Tibial nerve (tissue), 4 donors: Measurements from ENCODE around the gene ANGEL2. TPM values are rescaled to one million over a fixed set of nuclear protein-coding genes. Genes with fewer than 3 reads are reported as not detected.

Experiments used
- DNase-seq, 2 donors: peaks; one replicate each; pipeline ENCODE4 v3.0.0-alpha.2; 2019; ENCODE audit warnings: low spot score in 2 of 2
- H3K27ac ChIP-seq, 4 donors: fragments of 200-600 bp; sonication (generic) in 3 of 4; one replicate each; pipeline ENCODE4 v1.5.1; 2017 to 2019; ENCODE audit warnings: mild to moderate bottlenecking in 1 of 4
- H3K27me3 ChIP-seq, 2 donors: fragments of 200-600 bp; sonication (generic) in 1 of 2; one replicate each; pipeline versions ENCODE4 v1.5.1 to v1.6.0; 2017 to 2019
- H3K36me3 ChIP-seq, 3 donors: fragments of 200-600 bp; sonication (generic); one replicate each; pipeline ENCODE4 v1.5.1; 2018 to 2019
- H3K4me1 ChIP-seq, 4 donors: fragments of 200-600 bp; sonication (generic) in 3 of 4; one replicate each; pipeline ENCODE4 v1.5.1; 2017 to 2019
- H3K4me3 ChIP-seq, 4 donors: fragments of 200-600 bp; sonication (generic) in 3 of 4; one replicate each; pipeline ENCODE4 v1.5.1; 2017 to 2019; ENCODE audit warnings: mild to moderate bottlenecking in 1 of 4, moderate library complexity in 1 of 4
- H3K9me3 ChIP-seq, 4 donors: fragments of 200-600 bp; sonication (generic) in 3 of 4; one replicate each; pipeline ENCODE4 v1.5.1; 2017 to 2019
- EP300 ChIP-seq, 2 donors: sonication (generic); formaldehyde crosslinking; IDR thresholded peaks; one replicate each; pipeline ENCODE4 v1.6.1; 2017; ENCODE audit warnings: antibody characterized with exemption in 2 of 2, mild to moderate bottlenecking in 1 of 2
- POLR2A ChIP-seq, 2 donors: fragments of 450-650 bp; IDR thresholded peaks; one replicate each; pipeline ENCODE4 v1.6.1; 2017; ENCODE audit warnings: antibody characterized with exemption in 2 of 2, mild to moderate bottlenecking in 2 of 2, moderate library complexity in 2 of 2
- WGBS, 2 donors: methylation state at CpG; one replicate each; pipeline ENCODE4 v1.1.5; 2018; 5-methylcytosine and 5-hydroxymethylcytosine counted together
- total RNA-seq, 4 donors: library from RNA; depleted of rRNA; stranded (reverse); fragments of >200 nt; gene quantifications; one replicate each; pipeline ENCODE4 v1.1.0, GENCODE V29; 2016
- TF ChIP-seq, protein P1 (sequence below), 5 experiments: fragments of 200-600 bp in 3 of 5; fragments of 450-650 bp in 2 of 5; sonication (generic) in 3 of 5; IDR thresholded peaks; one replicate each; pipeline ENCODE4 v1.5.1; 2016 to 2019; ENCODE audit warnings: antibody characterized with exemption in 5 of 5, mild to moderate bottlenecking in 3 of 5, moderate library complexity in 2 of 5

The ANGEL2 gene
- total RNA-seq, 4 donors from 2014 or later = 52.2 to 74.5 (median 68.8) TPM

DNA sequence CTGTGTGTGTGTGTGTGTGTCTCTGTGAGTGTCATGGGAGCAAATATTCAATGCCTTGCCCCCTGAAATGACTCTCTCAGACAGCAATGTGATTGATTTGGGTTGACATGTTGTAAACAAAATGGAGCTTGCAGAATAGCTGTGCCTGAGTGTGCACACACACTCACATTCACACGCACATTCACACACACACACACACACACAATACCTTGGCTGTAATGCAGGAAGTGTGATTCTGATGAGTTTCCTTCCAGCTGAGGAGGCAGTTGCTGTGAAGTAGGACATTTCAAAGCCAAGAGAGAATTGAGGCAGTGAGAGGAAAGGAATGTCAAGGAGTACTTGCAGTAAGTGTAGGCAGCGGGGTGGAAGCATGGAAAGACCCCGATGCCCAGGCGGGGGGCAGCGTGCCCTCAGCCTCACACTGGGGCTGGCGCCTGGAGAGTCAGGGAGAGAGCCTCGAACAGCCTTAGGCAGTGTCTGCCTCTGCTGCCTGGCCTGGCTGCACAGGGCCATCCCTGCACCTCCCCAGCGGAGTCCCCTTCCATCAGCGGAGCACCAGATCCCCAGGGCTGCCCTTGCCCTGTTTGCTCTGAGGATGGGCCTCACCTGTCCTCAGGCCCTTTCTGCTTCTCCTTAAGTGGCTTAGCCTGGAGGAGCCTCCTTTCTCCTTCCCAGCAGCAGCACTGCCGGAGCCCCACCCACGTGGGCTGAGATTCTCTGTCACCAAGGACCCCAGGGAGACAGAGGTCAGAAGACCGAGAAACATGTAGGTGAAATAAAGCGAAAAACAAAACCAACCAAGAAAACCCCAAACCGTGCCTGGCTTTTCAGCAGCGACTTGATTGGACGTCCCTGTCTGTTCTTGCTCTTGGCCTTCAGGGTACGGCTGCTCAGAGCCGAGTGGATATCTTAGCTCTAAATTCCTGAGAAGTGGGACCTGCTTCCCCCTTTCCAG, 56.1 kb downstream of the ANGEL2 start:
- whole genome bisulfite sequencing, 2 donors = 83 to 88% methylated on average over 16 to 18 of the region's 18 CpGs
- H3K9me3 ChIP-seq = no peaks in the 10 kb centered on the region

DNA sequence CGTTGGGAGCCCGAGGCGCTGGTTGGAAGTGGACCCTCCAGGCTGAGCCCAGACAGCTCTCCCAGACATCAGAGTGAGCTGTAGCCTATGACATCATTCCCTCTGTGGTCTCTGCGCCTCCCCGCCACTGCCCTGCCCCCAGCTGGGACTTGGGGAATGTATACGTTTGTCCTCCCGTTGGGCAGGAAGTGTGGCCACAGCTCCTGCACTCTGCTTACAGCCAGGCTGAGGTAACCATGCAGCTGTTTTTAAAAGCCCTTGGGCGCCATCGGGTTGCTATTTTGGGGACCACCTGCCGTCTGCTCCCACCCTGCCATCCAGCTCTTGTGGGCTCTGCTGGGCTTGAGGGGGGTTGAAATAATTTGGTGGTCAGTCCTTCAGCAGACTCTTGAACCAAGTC, 57.5 kb downstream of the ANGEL2 start:
- no peaks in the 10 kb centered on the region for H3K27me3 ChIP-seq
- 64 to 70% methylated on average over 8 to 10 of the region's 10 CpGs for WGBS, 2 donors
- H3K27ac ChIP-seq = no peak overlapping the region
- H3K4me1 ChIP-seq = no peaks in the 10 kb centered on the region
- no peak for TF ChIP-seq EP300 (IDR thresholded peaks at IDR 0.05)
- no peak for TF ChIP-seq POLR2A (IDR thresholded peaks at IDR 0.05)
- TF ChIP-seq, protein P1, sequence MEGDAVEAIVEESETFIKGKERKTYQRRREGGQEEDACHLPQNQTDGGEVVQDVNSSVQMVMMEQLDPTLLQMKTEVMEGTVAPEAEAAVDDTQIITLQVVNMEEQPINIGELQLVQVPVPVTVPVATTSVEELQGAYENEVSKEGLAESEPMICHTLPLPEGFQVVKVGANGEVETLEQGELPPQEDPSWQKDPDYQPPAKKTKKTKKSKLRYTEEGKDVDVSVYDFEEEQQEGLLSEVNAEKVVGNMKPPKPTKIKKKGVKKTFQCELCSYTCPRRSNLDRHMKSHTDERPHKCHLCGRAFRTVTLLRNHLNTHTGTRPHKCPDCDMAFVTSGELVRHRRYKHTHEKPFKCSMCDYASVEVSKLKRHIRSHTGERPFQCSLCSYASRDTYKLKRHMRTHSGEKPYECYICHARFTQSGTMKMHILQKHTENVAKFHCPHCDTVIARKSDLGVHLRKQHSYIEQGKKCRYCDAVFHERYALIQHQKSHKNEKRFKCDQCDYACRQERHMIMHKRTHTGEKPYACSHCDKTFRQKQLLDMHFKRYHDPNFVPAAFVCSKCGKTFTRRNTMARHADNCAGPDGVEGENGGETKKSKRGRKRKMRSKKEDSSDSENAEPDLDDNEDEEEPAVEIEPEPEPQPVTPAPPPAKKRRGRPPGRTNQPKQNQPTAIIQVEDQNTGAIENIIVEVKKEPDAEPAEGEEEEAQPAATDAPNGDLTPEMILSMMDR (IDR thresholded peaks at IDR 0.05) = no peak
- H3K4me3 ChIP-seq = no peak overlapping the region
- no peaks in the 10 kb centered on the region for H3K9me3 ChIP-seq
- no peak for DNase-seq
- no peaks in the 10 kb centered on the region for H3K36me3 ChIP-seq

More for the DNA sequence above, 56.1 kb downstream of the ANGEL2 start:
- no peak overlapping the region for H3K4me3 ChIP-seq
- H3K36me3 ChIP-seq = no peaks in the 10 kb centered on the region
- H3K27me3 ChIP-seq = no peaks in the 10 kb centered on the region
- no peak for TF ChIP-seq POLR2A (IDR thresholded peaks at IDR 0.05)
- H3K4me1 ChIP-seq = no peaks in the 10 kb centered on the region
- no peak for DNase-seq
- no peak overlapping the region for H3K27ac ChIP-seq

DNA sequence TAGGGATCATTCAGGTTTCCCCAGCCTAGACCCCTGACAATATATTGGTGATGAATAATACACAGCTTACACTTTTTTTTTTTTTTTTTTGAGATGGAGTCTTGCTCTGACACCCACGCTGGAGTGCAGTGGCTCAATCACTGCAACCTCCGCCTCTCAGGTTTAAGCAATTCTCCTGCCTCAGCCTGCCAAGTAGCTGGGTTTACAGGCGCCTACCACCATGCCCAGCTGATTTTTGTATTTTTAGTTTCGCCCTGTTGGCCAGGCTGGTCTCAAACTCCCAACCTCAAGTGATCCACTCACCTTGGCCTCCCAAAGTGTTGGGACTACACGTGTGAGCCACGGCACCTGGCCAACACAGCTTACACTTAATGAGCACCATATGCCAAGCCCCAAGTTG, 58.1 kb downstream of the ANGEL2 start:
- WGBS, 2 donors = 87 to 90% methylated on average over 6 of the region's 6 CpGs
- no peaks in the 10 kb centered on the region for H3K27me3 ChIP-seq
- no peaks in the 10 kb centered on the region for H3K9me3 ChIP-seq
- no peaks in the 10 kb centered on the region for H3K36me3 ChIP-seq
- no peak for DNase-seq
- no peak for TF ChIP-seq EP300 (IDR thresholded peaks at IDR 0.05)
- TF ChIP-seq, protein P1 (IDR thresholded peaks at IDR 0.05) = no peak
- TF ChIP-seq POLR2A (IDR thresholded peaks at IDR 0.05) = no peak
- H3K4me3 ChIP-seq = no peak overlapping the region
- no peak overlapping the region for H3K27ac ChIP-seq
- H3K4me1 ChIP-seq = no peaks in the 10 kb centered on the region

DNA sequence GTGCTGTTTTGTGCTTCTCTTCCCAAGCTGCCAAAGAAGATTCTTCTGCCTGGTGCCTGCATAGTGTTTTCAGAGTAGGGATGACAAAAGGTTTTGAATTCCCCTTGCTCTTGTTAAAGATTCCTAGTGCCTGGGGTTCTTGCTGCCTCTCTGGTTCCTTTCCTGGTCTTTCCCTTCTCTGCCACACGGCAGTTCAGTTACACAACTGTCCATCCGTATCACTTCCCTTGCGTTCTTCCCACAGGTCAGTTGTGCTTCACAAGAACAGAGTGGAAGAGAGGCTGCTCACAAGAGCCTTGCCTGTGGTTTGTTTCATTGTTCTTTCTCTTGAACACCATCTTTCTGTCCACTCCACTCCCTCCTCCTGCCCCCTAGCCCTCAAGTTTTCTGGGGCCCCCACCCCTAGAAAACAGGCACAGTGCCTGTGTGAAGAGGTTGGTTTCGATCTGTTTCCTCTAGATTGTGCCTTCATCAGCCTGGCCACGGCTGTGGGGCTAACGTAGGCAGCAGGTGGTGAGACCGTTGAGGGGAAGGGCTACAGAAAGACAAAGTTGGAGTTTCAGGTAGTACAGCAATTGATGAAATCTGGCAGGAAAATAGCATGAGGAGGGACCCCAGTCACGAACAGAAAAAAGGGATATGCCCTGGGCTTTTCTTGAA, 59.6 kb downstream of the ANGEL2 start:
- Histone ChIP-seq H3K36me3 (no peaks in the 10 kb centered on the region), H3K27me3 (peaks cover 0 to 3% of the 10 kb centered on the region in 2 donors), H3K9me3 (no peaks in the 10 kb centered on the region), H3K27ac (no peak overlapping the region), H3K4me3 (no peak overlapping the region), H3K4me1 (peaks cover 0 to 11% (median 2%) of the 10 kb centered on the region in 4 donors)
- WGBS, 2 donors = 72 to 84% methylated on average over 8 of the region's 8 CpGs
- DNase-seq = no peak
- TF ChIP-seq, protein P1 (IDR thresholded peaks at IDR 0.05) = no peak
- TF ChIP-seq POLR2A (IDR thresholded peaks at IDR 0.05) = no peak
- TF ChIP-seq EP300 (IDR thresholded peaks at IDR 0.05) = no peak

DNA sequence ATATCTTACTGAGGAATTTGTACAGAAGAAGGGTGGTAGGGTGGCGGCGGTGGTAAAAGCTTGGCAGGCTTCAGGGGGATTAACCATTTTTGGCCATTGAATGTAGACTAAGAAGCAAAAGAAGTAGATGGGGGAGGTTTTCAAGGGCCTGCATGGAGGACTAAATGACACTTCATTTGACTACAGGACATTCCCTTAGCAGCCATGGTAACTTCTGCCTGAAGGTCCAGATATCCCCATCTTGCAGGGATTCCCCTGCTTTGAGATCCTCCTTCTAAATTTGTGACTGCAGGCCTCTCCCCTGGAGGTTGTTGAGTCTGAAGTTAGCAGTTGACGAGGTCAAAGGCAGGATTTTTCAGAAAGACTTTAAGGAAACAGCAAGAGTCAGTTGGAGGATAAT, 60.6 kb downstream of the ANGEL2 start:
- DNase-seq = no peak
- TF ChIP-seq EP300 (IDR thresholded peaks at IDR 0.05) (no peak), POLR2A (IDR thresholded peaks at IDR 0.05) (no peak)
- TF ChIP-seq, protein P1 (IDR thresholded peaks at IDR 0.05) = no peak
- Histone ChIP-seq H3K27ac (no peak overlapping the region), H3K4me1 (peaks cover 0 to 18% (median 4%) of the 10 kb centered on the region in 4 donors), H3K36me3 (no peaks in the 10 kb centered on the region), H3K9me3 (no peaks in the 10 kb centered on the region), H3K27me3 (peaks cover 0 to 10% of the 10 kb centered on the region in 2 donors), H3K4me3 (no peak overlapping the region)
- WGBS, 2 donors = 92 to 95% methylated on average over 3 of the region's 3 CpGs
